HG03521 (cell line): ENCODE data around the gene CDON.
"Not testable (repeated sequence)": the region's sequence is repeated elsewhere in the genome, so short reads cannot be mapped to it uniquely, and the experiment has no call there.

Experiments used
- ATAC-seq: cut with Tn5 transposase; IDR thresholded peaks from one replicate; pipeline ENCODE4 v1.9.1; 2021; ENCODE audit warnings: mild to moderate bottlenecking, moderate library complexity; ENCODE audit not compliant: unreplicated experiment

CDON gene

GRCh38 chr11:125999234-125999880, 63.3 kb downstream of the CDON start:
- no peak for ATAC-seq

- ATAC-seq, result no peak
Measured at GRCh38 chr11:125998267-125998666, 64.4 kb downstream of the CDON start.

GRCh38 chr11:125995313-125995712, 67.4 kb downstream of the CDON start:
- peak; percentile 95 for ATAC-seq

GRCh38 chr11:125994509-125994908, 68.2 kb downstream of the CDON start:
- no peak for ATAC-seq

- no peak for ATAC-seq
Measured at GRCh38 chr11:125992893-125993292, 69.8 kb downstream of the CDON start.

GRCh38 chr11:125990244-125990643, 72.4 kb downstream of the CDON start:
- no peak for ATAC-seq

- ATAC-seq, result no peak
Measured at GRCh38 chr11:125987066-125987641, 75.5 kb downstream of the CDON start.

- not testable (repeated sequence) for ATAC-seq
Measured at GRCh38 chr11:125985956-125986355, 76.7 kb downstream of the CDON start.

GRCh38 chr11:125982348-125982730, 80.3 kb downstream of the CDON start:
- no peak for ATAC-seq

GRCh38 chr11:125980436-125980835, 82.2 kb downstream of the CDON start:
- ATAC-seq, result no peak

GRCh38 chr11:125979511-125979910, 83.2 kb downstream of the CDON start:
- no peak for ATAC-seq

- ATAC-seq, result no peak
Measured at GRCh38 chr11:125978778-125979407, 83.8 kb downstream of the CDON start.

GRCh38 chr11:125978181-125978716, 84.4 kb downstream of the CDON start:
- no peak for ATAC-seq

- ATAC-seq, result no peak
Measured at GRCh38 chr11:125977333-125977732, 85.3 kb downstream of the CDON start.

- no peak for ATAC-seq
Measured at GRCh38 chr11:125976156-125976555, 86.5 kb downstream of the CDON start.

GRCh38 chr11:125975634-125976033, 87.0 kb downstream of the CDON start:
- no peak for ATAC-seq

GRCh38 chr11:125974284-125974683, 88.4 kb downstream of the CDON start:
- ATAC-seq, result no peak

GRCh38 chr11:125971618-125972017, 91.0 kb downstream of the CDON start:
- ATAC-seq, result no peak

- ATAC-seq, result no peak
Measured at GRCh38 chr11:125968354-125968753, 94.3 kb downstream of the CDON start.

- no peak for ATAC-seq
Measured at GRCh38 chr11:125967515-125967914, 95.2 kb downstream of the CDON start.

GRCh38 chr11:125960771-125961170, 101.9 kb downstream of the CDON start:
- no peak for ATAC-seq

GRCh38 chr11:125959931-125960330, 102.7 kb downstream of the CDON start:
- ATAC-seq, result no peak
